Panc1 (cell line): ENCODE results near the gene S1PR5. TPM values are rescaled to one million over a fixed set of nuclear protein-coding genes. Genes with fewer than 3 reads are reported as not detected.
A peak's percentile ranks its signal among the peaks of the same experiment; 100 is the strongest.

Experiments
- ATAC-seq: fragments of 200-7000 bp; cut with Tn5 transposase; 2 replicates; pipeline ENCODE4 v1.9.1; 2020; ENCODE audit warnings: mild to moderate bottlenecking, moderate library complexity
- BruUV-seq: library from RNA; stranded (reverse); fragments of 400-500 nt; replicated peaks from 2 replicates; lab custom pipeline; 2021; lab: Mats Ljungman, UMichigan
- CTCF ChIA-PET: fragments of 300-600 bp; sonication (Branson Sonifier 250); formaldehyde crosslinking; loops from one replicate; lab custom pipeline; 2022; ENCODE audit warnings: antibody characterized with exemption; lab: Charles Lee
- POLR2A ChIA-PET: fragments of 300-600 bp; sonication (Branson Sonifier 250); formaldehyde crosslinking; loops from one replicate; lab custom pipeline; 2022; ENCODE audit warnings: antibody characterized with exemption; lab: Charles Lee
- DNase-seq: peaks from one replicate; pipeline ENCODE4 v3.0.0-alpha.2; 2010; ENCODE audit warnings: low read depth, low spot score
- H3K27ac ChIP-seq: 2 replicates; pipeline ENCODE4 v1.5.1; 2011; ENCODE audit warnings: mild to moderate bottlenecking, low read length, inconsistent platforms
- H3K27me3 ChIP-seq: fragments of 200-500 bp; sonication (Bioruptor generic); 2 replicates; pipeline ENCODE4 v1.6.0; 2014; ENCODE audit warnings: low read length, inconsistent platforms; ENCODE audit not compliant: control insufficient read depth, insufficient read depth
- H3K36me3 ChIP-seq: fragments of 200-500 bp; sonication (Bioruptor generic); 2 replicates; pipeline ENCODE4 v1.5.1; 2014; ENCODE audit warnings: inconsistent platforms, mild to moderate bottlenecking, low read length, moderate library complexity; ENCODE audit not compliant: control insufficient read depth, insufficient read depth
- H3K4me1 ChIP-seq: 2 replicates; pipeline ENCODE4 v1.5.1; 2011; ENCODE audit warnings: inconsistent platforms, mild to moderate bottlenecking, low read length, moderate library complexity; ENCODE audit not compliant: control insufficient read depth, insufficient read depth
- H3K4me3 ChIP-seq, 2 experiments: 2 replicates each; pipeline ENCODE4 v1.5.1; 2011 to 2012; ENCODE audit warnings: low read depth in 2 of 2, low read length in 2 of 2, mild to moderate bottlenecking in 2 of 2, inconsistent platforms in 1 of 2, moderate library complexity in 1 of 2
- H3K9me3 ChIP-seq: fragments of 200-500 bp; sonication (Bioruptor generic); 2 replicates; pipeline ENCODE4 v1.5.1; 2014; ENCODE audit warnings: low read depth, mild to moderate bottlenecking, inconsistent platforms, low read length, moderate library complexity; ENCODE audit not compliant: control insufficient read depth, insufficient read depth
- CTCF ChIP-seq: fragments of 450-650 bp; IDR thresholded peaks from 2 replicates; pipeline ENCODE4 v1.5.1; 2017; ENCODE audit warnings: mild to moderate bottlenecking
- POLR2AphosphoS5 ChIP-seq: IDR thresholded peaks from 2 replicates; pipeline ENCODE4 v1.6.1; 2012; ENCODE audit warnings: mild to moderate bottlenecking, low read depth, low read length, moderate library complexity
- REST ChIP-seq, 2 experiments: IDR thresholded peaks; 2 replicates each; pipeline ENCODE4 v1.6.1; 2011 to 2012; ENCODE audit warnings: low read depth in 2 of 2, control low read depth in 1 of 2, low read length in 1 of 2, mild to moderate bottlenecking in 1 of 2, moderate library complexity in 1 of 2; ENCODE audit not compliant: insufficient read depth in 1 of 2
- SIN3A ChIP-seq: IDR thresholded peaks from 2 replicates; pipeline ENCODE4 v1.6.1; 2012; ENCODE audit warnings: low read depth, mild to moderate bottlenecking, low read length, moderate library complexity, borderline replicate concordance; ENCODE audit not compliant: insufficient read depth
- TCF7L2 ChIP-seq: IDR thresholded peaks from 2 replicates; pipeline ENCODE4 v1.6.1; 2011; ENCODE audit warnings: mild to moderate bottlenecking, low read depth, low read length, inconsistent platforms
- in situ Hi-C: cut with HindIII; loops from 2 replicates; pipeline ENCODE4 v1.10.0; 2016; ENCODE audit warnings: low sequenced_read_pairs, low pct_unique_long_range_greater_than_20kb
- intact Hi-C: fragments of 100-400 bp; cut with micrococcal nuclease; formaldehyde crosslinking; loops from one replicate; pipeline ENCODE4 v1.10.0; 2022; ENCODE audit not compliant: unreplicated experiment
- total RNA-seq: library from RNA; stranded (reverse); gene quantifications from one replicate; pipeline ENCODE4 v1.2.1, GENCODE V29; 2021; ENCODE audit not compliant: unreplicated experiment

S1PR5 gene
- total RNA-seq, 1 experiment from 2014 or later, result 3.4 TPM

GRCh38 chr19:10565028-10565566, 47.9 kb upstream of the S1PR5 start:
- in situ Hi-C loops (no loop called here), intact Hi-C loops (loop anchor here (5.0 kb wide), 1 partner anchor 132 kb away; no protein-coding TSS in a partner anchor)
- POLR2A ChIA-PET, result no interaction called here
- TF ChIP-seq CTCF (no peak; the same call in 1 of the 2 replicates), TCF7L2 (no peak), SIN3A (no peak), REST (IDR thresholded peaks at IDR 0.05; ENCODE audit: insufficient read depth in 1 of 2, low read depth in 2 of 2, low read length in 1 of 2) (no peak), POLR2AphosphoS5 (no peak)
- BruUV-seq, result no TSS peak
- ATAC-seq, result no peak
- Histone ChIP-seq H3K27me3 (no peaks in the 10 kb centered on the region), H3K9me3 (no peaks in the 10 kb centered on the region), H3K36me3 (no peaks in the 10 kb centered on the region; the same call in 1 of the 2 replicates), H3K4me1 (peaks cover 23% of the 10 kb centered on the region), H3K27ac (peak overlapping the region; percentile 67), H3K4me3 (peak overlapping the region; percentile 68 to 69)
- DNase-seq, result no peak
- CTCF ChIA-PET, result no interaction called here

- peaks cover 17% of the 10 kb centered on the region for H3K4me1 ChIP-seq
- DNase-seq (no peak), ATAC-seq (no peak)
- ChIA-PET CTCF (no interaction called here), POLR2A (no interaction called here)
- TSS peak; percentile 64 for BruUV-seq
- in situ Hi-C loops, result no loop called here
- intact Hi-C loops, result no loop called here
- TF ChIP-seq SIN3A (no peak), CTCF (no peak), REST (IDR thresholded peaks at IDR 0.05; ENCODE audit: insufficient read depth in 1 of 2, low read depth in 2 of 2, low read length in 1 of 2) (no peak), POLR2AphosphoS5 (no peak), TCF7L2 (no peak)
- H3K4me3 ChIP-seq, result no peak overlapping the region
- H3K9me3 ChIP-seq, result no peaks in the 10 kb centered on the region
- H3K27me3 ChIP-seq, result no peaks in the 10 kb centered on the region
- H3K36me3 ChIP-seq, result peaks cover 3% of the 10 kb centered on the region
- H3K27ac ChIP-seq, result no peak overlapping the region
Measured at GRCh38 chr19:10562609-10563008, 45.4 kb upstream of the S1PR5 start.
